HG03460 (cell line): ENCODE measurements around the gene SLC24A4.

ENCODE experiments used
- ATAC-seq: cut with Tn5 transposase; IDR thresholded peaks from one replicate; pipeline ENCODE4 v1.9.1; 2021; ENCODE audit not compliant: unreplicated experiment

SLC24A4 gene

GRCh38 chr14:92494512-92494911, 171.5 kb downstream of the SLC24A4 start:
- ATAC-seq = peak; percentile 50

GRCh38 chr14:92495027-92495426, 172.1 kb downstream of the SLC24A4 start:
- no peak for ATAC-seq

- no peak for ATAC-seq
Observed at GRCh38 chr14:92496191-92496857, 173.4 kb downstream of the SLC24A4 start.

GRCh38 chr14:92497391-92497790, 174.4 kb downstream of the SLC24A4 start:
- ATAC-seq = no peak

- ATAC-seq = no peak
Observed at GRCh38 chr14:92499234-92499633, 176.3 kb downstream of the SLC24A4 start.

GRCh38 chr14:92500491-92500941, 177.6 kb downstream of the SLC24A4 start:
- no peak for ATAC-seq

- no peak for ATAC-seq
Observed at GRCh38 chr14:92501891-92502351, 179.0 kb downstream of the SLC24A4 start.

GRCh38 chr14:92502541-92503286, 179.7 kb downstream of the SLC24A4 start:
- ATAC-seq = no peak

- ATAC-seq = no peak
Observed at GRCh38 chr14:92503756-92504491, 181.0 kb downstream of the SLC24A4 start.

- ATAC-seq = no peak
Observed at GRCh38 chr14:92505826-92506225, 182.9 kb downstream of the SLC24A4 start.

- no peak for ATAC-seq
Observed at GRCh38 chr14:92506231-92506630, 183.3 kb downstream of the SLC24A4 start.

- ATAC-seq = peak; percentile 63
Observed at GRCh38 chr14:92507174-92507768, 184.3 kb downstream of the SLC24A4 start.

GRCh38 chr14:92510972-92511371, 188.0 kb downstream of the SLC24A4 start:
- ATAC-seq = no peak

GRCh38 chr14:92511453-92512238, 188.7 kb downstream of the SLC24A4 start:
- no peak for ATAC-seq

- ATAC-seq = no peak
Observed at GRCh38 chr14:92512807-92513203, 189.8 kb downstream of the SLC24A4 start.

GRCh38 chr14:92513204-92513965, 190.4 kb downstream of the SLC24A4 start, which contains the start of gene RIN3:
Gene RIN3, plus strand, starts transcription at chr14:92513781. Its CDS starts 152 bp downstream, at chr14:92513933.
- ATAC-seq = peak; percentile 67

- no peak for ATAC-seq
Observed at GRCh38 chr14:92513966-92514843, 191.2 kb downstream of the SLC24A4 start.

GRCh38 chr14:92514844-92515514, 192.0 kb downstream of the SLC24A4 start:
- ATAC-seq = no peak
